ENCODE results near the gene ZNF407.

ZNF407 gene

DNA sequence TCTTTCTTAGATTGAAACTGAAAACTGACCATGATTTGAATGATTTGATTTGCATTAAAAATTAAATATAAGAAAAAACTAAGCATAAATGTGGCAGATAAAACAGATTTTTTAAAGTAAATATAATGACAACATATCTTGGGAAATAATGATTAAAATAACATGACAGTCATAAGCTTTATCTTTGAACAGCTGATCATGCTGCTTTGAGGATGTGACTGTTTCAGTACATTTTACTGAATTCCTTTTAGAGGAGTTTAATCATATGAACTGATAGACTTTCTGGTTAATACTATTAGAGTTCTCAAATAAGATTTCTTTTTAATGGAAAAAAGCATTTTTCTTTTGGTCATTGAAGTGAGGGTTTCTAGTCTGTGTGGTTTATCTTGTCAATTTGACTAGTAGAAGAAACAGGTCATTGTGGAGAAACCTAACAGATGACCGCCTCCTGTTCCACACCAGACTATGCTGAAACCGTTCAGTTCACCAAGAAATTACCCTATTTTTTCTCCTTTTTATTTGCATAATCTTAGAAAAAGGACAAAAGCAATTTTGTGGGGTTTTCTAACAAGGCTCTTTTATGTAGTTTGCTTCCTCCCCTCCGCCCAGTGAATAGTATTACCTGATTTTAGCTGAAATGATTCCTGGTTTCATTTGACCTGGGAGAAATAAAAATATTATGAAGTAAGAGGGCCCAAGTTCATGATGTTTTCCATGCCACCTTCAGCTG lies 349.1 kb downstream of the ZNF407 start (continued):
- TF ChIP-seq ARNTL (CRISPR knock-in tag; IDR thresholded peaks at IDR 0.05; ENCODE audit: borderline replicate concordance, low read depth): no peak
- TF ChIP-seq ZFP30 (CRISPR knock-in tag; IDR thresholded peaks at IDR 0.05): no peak
- TF ChIP-seq, protein P1, sequence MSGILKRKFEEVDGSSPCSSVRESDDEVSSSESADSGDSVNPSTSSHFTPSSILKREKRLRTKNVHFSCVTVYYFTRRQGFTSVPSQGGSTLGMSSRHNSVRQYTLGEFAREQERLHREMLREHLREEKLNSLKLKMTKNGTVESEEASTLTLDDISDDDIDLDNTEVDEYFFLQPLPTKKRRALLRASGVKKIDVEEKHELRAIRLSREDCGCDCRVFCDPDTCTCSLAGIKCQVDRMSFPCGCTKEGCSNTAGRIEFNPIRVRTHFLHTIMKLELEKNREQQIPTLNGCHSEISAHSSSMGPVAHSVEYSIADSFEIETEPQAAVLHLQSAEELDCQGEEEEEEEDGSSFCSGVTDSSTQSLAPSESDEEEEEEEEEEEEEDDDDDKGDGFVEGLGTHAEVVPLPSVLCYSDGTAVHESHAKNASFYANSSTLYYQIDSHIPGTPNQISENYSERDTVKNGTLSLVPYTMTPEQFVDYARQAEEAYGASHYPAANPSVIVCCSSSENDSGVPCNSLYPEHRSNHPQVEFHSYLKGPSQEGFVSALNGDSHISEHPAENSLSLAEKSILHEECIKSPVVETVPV (CRISPR knock-in tag; IDR thresholded peaks at IDR 0.05): no peak

DNA sequence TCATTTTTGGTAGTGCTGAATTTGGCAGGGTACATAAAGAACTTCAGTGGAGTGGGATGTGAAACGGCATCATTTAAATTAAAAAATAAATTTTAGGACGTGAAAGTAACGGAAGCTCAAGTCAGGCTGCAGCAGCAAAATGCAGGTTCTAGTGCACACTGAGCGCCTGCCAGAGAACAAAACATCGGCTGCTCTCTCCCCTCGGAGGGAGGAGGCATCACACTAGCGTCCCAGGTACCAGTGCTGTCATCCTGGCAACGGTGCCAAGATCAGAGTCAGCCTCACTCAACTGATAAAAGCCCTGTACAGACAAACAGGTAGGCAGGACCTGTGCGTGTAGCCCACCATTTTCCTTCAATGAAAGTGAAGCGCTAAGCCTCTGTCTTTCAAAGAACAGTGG lies 349.7 kb downstream of the ZNF407 start:
- no peak for TF ChIP-seq BACH2 (CRISPR knock-in tag; IDR thresholded peaks at IDR 0.05; ENCODE audit: borderline replicate concordance)
- TF ChIP-seq, protein P2, sequence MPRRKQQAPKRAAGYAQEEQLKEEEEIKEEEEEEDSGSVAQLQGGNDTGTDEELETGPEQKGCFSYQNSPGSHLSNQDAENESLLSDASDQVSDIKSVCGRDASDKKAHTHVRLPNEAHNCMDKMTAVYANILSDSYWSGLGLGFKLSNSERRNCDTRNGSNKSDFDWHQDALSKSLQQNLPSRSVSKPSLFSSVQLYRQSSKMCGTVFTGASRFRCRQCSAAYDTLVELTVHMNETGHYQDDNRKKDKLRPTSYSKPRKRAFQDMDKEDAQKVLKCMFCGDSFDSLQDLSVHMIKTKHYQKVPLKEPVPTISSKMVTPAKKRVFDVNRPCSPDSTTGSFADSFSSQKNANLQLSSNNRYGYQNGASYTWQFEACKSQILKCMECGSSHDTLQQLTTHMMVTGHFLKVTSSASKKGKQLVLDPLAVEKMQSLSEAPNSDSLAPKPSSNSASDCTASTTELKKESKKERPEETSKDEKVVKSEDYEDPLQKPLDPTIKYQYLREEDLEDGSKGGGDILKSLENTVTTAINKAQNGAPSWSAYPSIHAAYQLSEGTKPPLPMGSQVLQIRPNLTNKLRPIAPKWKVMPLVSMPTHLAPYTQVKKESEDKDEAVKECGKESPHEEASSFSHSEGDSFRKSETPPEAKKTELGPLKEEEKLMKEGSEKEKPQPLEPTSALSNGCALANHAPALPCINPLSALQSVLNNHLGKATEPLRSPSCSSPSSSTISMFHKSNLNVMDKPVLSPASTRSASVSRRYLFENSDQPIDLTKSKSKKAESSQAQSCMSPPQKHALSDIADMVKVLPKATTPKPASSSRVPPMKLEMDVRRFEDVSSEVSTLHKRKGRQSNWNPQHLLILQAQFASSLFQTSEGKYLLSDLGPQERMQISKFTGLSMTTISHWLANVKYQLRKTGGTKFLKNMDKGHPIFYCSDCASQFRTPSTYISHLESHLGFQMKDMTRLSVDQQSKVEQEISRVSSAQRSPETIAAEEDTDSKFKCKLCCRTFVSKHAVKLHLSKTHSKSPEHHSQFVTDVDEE (CRISPR knock-in tag; IDR thresholded peaks at IDR 0.05): no peak
- no peak for TF ChIP-seq TOX (CRISPR knock-in tag; IDR thresholded peaks at IDR 0.05; ENCODE audit: borderline replicate concordance)
- TF ChIP-seq ZNF565 (CRISPR knock-in tag; conservative IDR thresholded peaks at IDR 0.05; ENCODE audit: low read depth): no peak
- TF ChIP-seq ZC3H10 (CRISPR knock-in tag; IDR thresholded peaks at IDR 0.05): no peak
- no peak for TF ChIP-seq CSDC2 (CRISPR knock-in tag; IDR thresholded peaks at IDR 0.05)
- no peak for TF ChIP-seq TCF4 (CRISPR knock-in tag; IDR thresholded peaks at IDR 0.05; ENCODE audit: borderline replicate concordance)
- TF ChIP-seq, protein P3, sequence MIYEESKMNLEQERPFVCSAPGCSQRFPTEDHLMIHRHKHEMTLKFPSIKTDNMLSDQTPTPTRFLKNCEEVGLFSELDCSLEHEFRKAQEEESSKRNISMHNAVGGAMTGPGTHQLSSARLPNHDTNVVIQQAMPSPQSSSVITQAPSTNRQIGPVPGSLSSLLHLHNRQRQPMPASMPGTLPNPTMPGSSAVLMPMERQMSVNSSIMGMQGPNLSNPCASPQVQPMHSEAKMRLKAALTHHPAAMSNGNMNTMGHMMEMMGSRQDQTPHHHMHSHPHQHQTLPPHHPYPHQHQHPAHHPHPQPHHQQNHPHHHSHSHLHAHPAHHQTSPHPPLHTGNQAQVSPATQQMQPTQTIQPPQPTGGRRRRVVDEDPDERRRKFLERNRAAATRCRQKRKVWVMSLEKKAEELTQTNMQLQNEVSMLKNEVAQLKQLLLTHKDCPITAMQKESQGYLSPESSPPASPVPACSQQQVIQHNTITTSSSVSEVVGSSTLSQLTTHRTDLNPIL (CRISPR knock-in tag; IDR thresholded peaks at IDR 0.05; ENCODE audit: low read depth): no peak
- no peak for TF ChIP-seq GLIS3 (CRISPR knock-in tag; IDR thresholded peaks at IDR 0.05)
- TF ChIP-seq ZNF70 (CRISPR knock-in tag; IDR thresholded peaks at IDR 0.05): no peak
- TF ChIP-seq, protein P4, sequence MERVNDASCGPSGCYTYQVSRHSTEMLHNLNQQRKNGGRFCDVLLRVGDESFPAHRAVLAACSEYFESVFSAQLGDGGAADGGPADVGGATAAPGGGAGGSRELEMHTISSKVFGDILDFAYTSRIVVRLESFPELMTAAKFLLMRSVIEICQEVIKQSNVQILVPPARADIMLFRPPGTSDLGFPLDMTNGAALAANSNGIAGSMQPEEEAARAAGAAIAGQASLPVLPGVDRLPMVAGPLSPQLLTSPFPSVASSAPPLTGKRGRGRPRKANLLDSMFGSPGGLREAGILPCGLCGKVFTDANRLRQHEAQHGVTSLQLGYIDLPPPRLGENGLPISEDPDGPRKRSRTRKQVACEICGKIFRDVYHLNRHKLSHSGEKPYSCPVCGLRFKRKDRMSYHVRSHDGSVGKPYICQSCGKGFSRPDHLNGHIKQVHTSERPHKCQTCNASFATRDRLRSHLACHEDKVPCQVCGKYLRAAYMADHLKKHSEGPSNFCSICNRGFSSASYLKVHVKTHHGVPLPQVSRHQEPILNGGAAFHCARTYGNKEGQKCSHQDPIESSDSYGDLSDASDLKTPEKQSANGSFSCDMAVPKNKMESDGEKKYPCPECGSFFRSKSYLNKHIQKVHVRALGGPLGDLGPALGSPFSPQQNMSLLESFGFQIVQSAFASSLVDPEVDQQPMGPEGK (CRISPR knock-in tag; IDR thresholded peaks at IDR 0.05; ENCODE audit: borderline replicate concordance): no peak
- TF ChIP-seq OSR1 (CRISPR knock-in tag; IDR thresholded peaks at IDR 0.05): no peak
- no peak for TF ChIP-seq ISL1 (CRISPR knock-in tag; IDR thresholded peaks at IDR 0.05)
- no peak for ATAC-seq

DNA sequence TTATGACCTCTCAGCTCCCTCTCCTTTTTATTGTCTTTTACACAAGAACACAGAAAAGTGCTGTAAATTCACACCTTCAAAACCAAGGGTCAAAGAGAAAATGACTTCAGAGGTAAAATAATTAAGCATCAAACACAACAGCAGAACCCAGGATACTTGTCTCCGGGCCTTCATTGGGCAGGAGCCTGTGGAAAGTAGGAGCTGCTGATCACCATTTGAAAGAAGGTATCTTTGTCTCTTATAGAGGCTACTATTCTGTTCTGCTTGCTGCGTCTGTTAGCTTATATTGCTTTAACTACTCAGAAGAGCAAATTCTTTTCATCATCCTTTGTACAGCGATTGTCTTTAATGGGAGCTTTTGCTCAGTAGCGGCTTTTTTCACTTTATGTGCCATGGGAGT lies 350.2 kb downstream of the ZNF407 start:
- ATAC-seq: no peak
- TF ChIP-seq, protein P1 (CRISPR knock-in tag; IDR thresholded peaks at IDR 0.05): no peak
- TF ChIP-seq ISL1 (CRISPR knock-in tag; IDR thresholded peaks at IDR 0.05) (no peak), ZNF70 (CRISPR knock-in tag; IDR thresholded peaks at IDR 0.05) (no peak), ARNTL (CRISPR knock-in tag; IDR thresholded peaks at IDR 0.05; ENCODE audit: borderline replicate concordance, low read depth) (no peak), TCF4 (CRISPR knock-in tag; IDR thresholded peaks at IDR 0.05; ENCODE audit: borderline replicate concordance) (no peak), GLIS3 (CRISPR knock-in tag; IDR thresholded peaks at IDR 0.05) (no peak), PPARA (CRISPR knock-in tag; IDR thresholded peaks at IDR 0.05; ENCODE audit: borderline replicate concordance) (no peak), RARB (CRISPR knock-in tag; IDR thresholded peaks at IDR 0.05) (no peak), BACH2 (CRISPR knock-in tag; IDR thresholded peaks at IDR 0.05; ENCODE audit: borderline replicate concordance) (no peak), OSR1 (CRISPR knock-in tag; IDR thresholded peaks at IDR 0.05) (no peak)
- TF ChIP-seq, protein P5, sequence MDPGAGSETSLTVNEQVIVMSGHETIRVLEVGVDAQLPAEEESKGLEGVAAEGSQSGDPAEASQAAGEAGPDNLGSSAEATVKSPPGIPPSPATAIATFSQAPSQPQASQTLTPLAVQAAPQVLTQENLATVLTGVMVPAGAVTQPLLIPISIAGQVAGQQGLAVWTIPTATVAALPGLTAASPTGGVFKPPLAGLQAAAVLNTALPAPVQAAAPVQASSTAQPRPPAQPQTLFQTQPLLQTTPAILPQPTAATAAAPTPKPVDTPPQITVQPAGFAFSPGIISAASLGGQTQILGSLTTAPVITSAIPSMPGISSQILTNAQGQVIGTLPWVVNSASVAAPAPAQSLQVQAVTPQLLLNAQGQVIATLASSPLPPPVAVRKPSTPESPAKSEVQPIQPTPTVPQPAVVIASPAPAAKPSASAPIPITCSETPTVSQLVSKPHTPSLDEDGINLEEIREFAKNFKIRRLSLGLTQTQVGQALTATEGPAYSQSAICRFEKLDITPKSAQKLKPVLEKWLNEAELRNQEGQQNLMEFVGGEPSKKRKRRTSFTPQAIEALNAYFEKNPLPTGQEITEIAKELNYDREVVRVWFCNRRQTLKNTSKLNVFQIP (CRISPR knock-in tag; IDR thresholded peaks at IDR 0.05; ENCODE audit: borderline replicate concordance, low read depth): no peak
- TF ChIP-seq, protein P4 (CRISPR knock-in tag; IDR thresholded peaks at IDR 0.05; ENCODE audit: borderline replicate concordance): no peak
